K562 (cell line): ENCODE data around the gene HES3. TPM values are rescaled to one million over a fixed set of nuclear protein-coding genes. Genes with fewer than 3 reads are reported as not detected.

Source experiments
- ATAC-seq: fragments of 200-7000 bp; cut with Tn5 transposase; 3 replicates; pipeline ENCODE4 v1.9.1; 2020; ENCODE audit warnings: moderate library complexity
- BruUV-seq: library from RNA; stranded (reverse); fragments of 400-500 nt; replicated peaks from 2 replicates; lab custom pipeline; 2021; lab: Mats Ljungman, UMichigan
- CTCF ChIA-PET: fragments of 300-600 bp; formaldehyde crosslinking; extraction: SDS; loops from one replicate; lab custom pipeline; 2021; ENCODE audit warnings: low intra/inter-chr PET ratio; lab: Yijun Ruan, JAX
- POLR2A ChIA-PET: fragments of 300-600, 350-650 bp; sonication (Branson Sonifier 250); formaldehyde crosslinking; extraction: SDS; loops from one replicate; lab custom pipeline; 2021; ENCODE audit warnings: antibody characterized with exemption, inconsistent platforms; lab: Yijun Ruan, JAX
- DNase-seq, 4 experiments: peaks; one replicate each; pipeline versions ENCODE4 v3.0.0 to v3.0.0-alpha.2; 2011 to 2018; ENCODE audit warnings: low spot score in 3 of 4, mixed read lengths in 3 of 4; ENCODE audit errors: extremely low read depth in 1 of 4
- FAIRE-seq: peaks from 2 replicates; lab custom pipeline; 2011; peaks lifted over from hg19 to GRCh38; lab: Jason Lieb, UNC
- H2AFZ ChIP-seq: 2 replicates; pipeline ENCODE4 v1.6.0; 2011; ENCODE audit warnings: low read depth, low read length, control low read depth, inconsistent platforms
- H3K27ac ChIP-seq: fragments of 200-600 bp; 3 replicates; pipeline ENCODE4 v1.8.0; 2011; ENCODE audit warnings: low read depth, mild to moderate bottlenecking, control low read depth, inconsistent platforms, low read length, moderate library complexity, mixed read lengths; ENCODE audit errors: extremely low read depth
- H3K27me3 ChIP-seq, 2 experiments: fragments of 300-600 bp in 1 of 2; 2 replicates in 1 of 2; 3 replicates in 1 of 2; pipeline versions ENCODE4 v1.6.0 to v1.8.0; 2011; ENCODE audit warnings: inconsistent platforms in 2 of 2, low read length in 2 of 2, mild to moderate bottlenecking in 1 of 2, mixed read lengths in 1 of 2, moderate library complexity in 1 of 2; ENCODE audit not compliant: control insufficient read depth in 2 of 2, insufficient read depth in 2 of 2
- H3K36me3 ChIP-seq: fragments of 300-600 bp; 3 replicates; pipeline ENCODE4 v1.8.0; 2011; ENCODE audit warnings: mild to moderate bottlenecking, low read length, inconsistent platforms; ENCODE audit not compliant: control insufficient read depth, insufficient read depth
- H3K4me1 ChIP-seq, 2 experiments: fragments of 200-600 bp in 1 of 2; replicated peaks in 1 of 2; 2 replicates in 1 of 2; 3 replicates in 1 of 2; pipeline versions ENCODE4 v1.5.1 to v1.8.0; 2011; ENCODE audit warnings: inconsistent platforms in 2 of 2, low read length in 2 of 2, mild to moderate bottlenecking in 1 of 2, mixed read lengths in 1 of 2, moderate library complexity in 1 of 2; ENCODE audit not compliant: control insufficient read depth in 2 of 2, insufficient read depth in 2 of 2
- H3K4me2 ChIP-seq: 2 replicates; pipeline ENCODE4 v1.6.1; 2011; ENCODE audit warnings: low read length, control low read depth, inconsistent platforms, mixed read lengths; ENCODE audit not compliant: insufficient read depth
- H3K4me3 ChIP-seq: fragments of 200-600 bp; sonication (generic), shearing (Covaris generic); 2 replicates; pipeline ENCODE4 v1.5.1; 2016; ENCODE audit warnings: control low read depth, inconsistent platforms
- H3K79me2 ChIP-seq: fragments of 200-600 bp; 3 replicates; pipeline ENCODE4 v1.8.0; 2011; ENCODE audit warnings: low read length, inconsistent platforms; ENCODE audit not compliant: control insufficient read depth, insufficient read depth
- H3K9ac ChIP-seq, 2 experiments: 2 replicates each; pipeline versions ENCODE4 v1.6.0 to v1.6.1; 2011; ENCODE audit warnings: low read depth in 2 of 2, low read length in 2 of 2, control low read depth in 1 of 2, inconsistent platforms in 1 of 2, mild to moderate bottlenecking in 1 of 2, mixed read lengths in 1 of 2; ENCODE audit not compliant: insufficient read depth in 1 of 2
- H3K9me1 ChIP-seq: one replicate; pipeline ENCODE4 v1.6.0; 2011; ENCODE audit warnings: inconsistent platforms, mild to moderate bottlenecking, low read length, moderate library complexity; ENCODE audit not compliant: control insufficient read depth, insufficient read depth
- H3K9me3 ChIP-seq: replicated peaks from 2 replicates; pipeline ENCODE4 v1.5.1; 2011; ENCODE audit warnings: low read depth, low read length, inconsistent platforms; ENCODE audit not compliant: control insufficient read depth, insufficient read depth
- H4K20me1 ChIP-seq: replicated peaks from 2 replicates; pipeline ENCODE4 v1.6.1; 2011; ENCODE audit warnings: low read length, inconsistent platforms, mixed read lengths; ENCODE audit not compliant: control insufficient read depth, insufficient read depth
- ARID1B ChIP-seq: fragments of 450-650 bp; IDR thresholded peaks from 2 replicates; pipeline ENCODE4 v1.6.1; 2016; ENCODE audit warnings: antibody characterized with exemption, mild to moderate bottlenecking, inconsistent platforms
- BHLHE40 ChIP-seq: IDR thresholded peaks from 2 replicates; pipeline ENCODE4 v1.6.1; 2011; ENCODE audit warnings: low read length, improper control_type of control experiment
- BRF2 ChIP-seq: IDR thresholded peaks from 3 replicates; pipeline ENCODE4 v1.6.1; 2011; ENCODE audit warnings: borderline replicate concordance, mild to moderate bottlenecking; ENCODE audit not compliant: insufficient read length, insufficient read depth
- CSDE1 ChIP-seq, 2 experiments: fragments of 450-650 bp; IDR thresholded peaks; 2 replicates each; pipeline ENCODE4 v1.6.1; 2016; ENCODE audit warnings: mild to moderate bottlenecking in 1 of 2
- E2F5 ChIP-seq: sonication (generic); formaldehyde crosslinking; IDR thresholded peaks from 2 replicates; pipeline ENCODE4 v1.8.0; 2022; ENCODE audit warnings: mild to moderate bottlenecking, missing genetic modification reagents
- FOXJ3 ChIP-seq: sonication (generic); formaldehyde crosslinking; IDR thresholded peaks from 2 replicates; pipeline ENCODE4 v1.4.0; 2020; ENCODE audit warnings: mild to moderate bottlenecking, missing genetic modification reagents
- HDGF ChIP-seq: fragments of 450-650 bp; IDR thresholded peaks from 2 replicates; pipeline ENCODE4 v1.6.1; 2016
- KLF10 ChIP-seq: fragments of 250-450 bp; sonication (Bioruptor Pico); IDR thresholded peaks from 2 replicates; pipeline ENCODE4 v1.6.1; 2021; ENCODE audit warnings: matching md5 sums
- NCOA4 ChIP-seq: fragments of 450-650 bp; IDR thresholded peaks from 2 replicates; pipeline ENCODE4 v1.6.1; 2018; ENCODE audit warnings: mild to moderate bottlenecking; ENCODE audit not compliant: partially characterized antibody
- NELFE ChIP-seq: IDR thresholded peaks from 2 replicates; pipeline ENCODE4 v1.6.1; 2011; ENCODE audit warnings: mild to moderate bottlenecking; ENCODE audit not compliant: insufficient read depth, insufficient read length
- SMAD4 ChIP-seq: fragments of 250-450 bp; sonication (Bioruptor Pico); conservative IDR thresholded peaks from 2 replicates; pipeline ENCODE4 v1.8.0; 2021; ENCODE audit warnings: inconsistent platforms, mild to moderate bottlenecking, moderate library complexity
- TBL1XR1 ChIP-seq, 2 experiments: IDR thresholded peaks; 2 replicates each; pipeline ENCODE4 v1.6.1; 2012; ENCODE audit warnings: improper control_type of control experiment in 2 of 2, low read length in 2 of 2, mild to moderate bottlenecking in 1 of 2
- TRIM28 ChIP-seq: fragments of 450-650 bp; IDR thresholded peaks from 2 replicates; pipeline ENCODE4 v1.6.1; 2017
- U2AF2 ChIP-seq: fragments of 200-400 bp; formaldehyde crosslinking; optimal IDR thresholded peaks from 2 replicates; pipeline ENCODE3; 2017; ENCODE audit warnings: low read depth, mild to moderate bottlenecking, low read length
- ZEB2 ChIP-seq: fragments of 450-650 bp; IDR thresholded peaks from 2 replicates; pipeline ENCODE4 v1.6.1; 2016
- ZNF282 ChIP-seq: sonication (generic); formaldehyde crosslinking; IDR thresholded peaks from 2 replicates; pipeline ENCODE4 v1.8.1; 2023; ENCODE audit warnings: missing genetic modification reagents
- ZNF75A ChIP-seq: fragments of 450-650 bp; formaldehyde crosslinking; IDR thresholded peaks from 2 replicates; pipeline ENCODE4 v1.4.0; 2020; ENCODE audit warnings: mild to moderate bottlenecking
- WGBS: fragments of 100-300 bp; shearing (Covaris generic); methylation state at CpG from one replicate; pipeline ENCODE4 v1.1.6; 2016; ENCODE audit warnings: low coverage, mixed read lengths; ENCODE audit not compliant: insufficient coverage; ENCODE audit errors: missing lambda C conversion rate; 5-methylcytosine and 5-hydroxymethylcytosine counted together
- in situ Hi-C: fragments of 300-500 bp; cut with MboI; formaldehyde crosslinking; loops from 4 replicates; pipeline ENCODE4 v1.15.0; 2018; ENCODE audit warnings: inconsistent platforms, mixed read lengths
- intact Hi-C: fragments of 100-400 bp; cut with micrococcal nuclease; formaldehyde crosslinking; loops from 2 replicates; pipeline ENCODE4 v1.14.2; 2022
- polyA plus RNA-seq, 8 experiments: library from polyadenylated mRNA; depleted of rRNA in 4 of 8; stranded (reverse) in 5 of 8; unstranded in 3 of 8; fragments of >200 nt; fragmentation: Nextera tagmentation in 2 of 8; fragmentation: Illumina TruSeq in 1 of 8; extraction: Ambion mirVana in 2 of 8; extraction: Trizol in 1 of 8; gene quantifications; 2 replicates each; pipeline versions ENCODE4 v1.2.1 to v1.2.3, GENCODE V29; 2011 to 2014; ENCODE audit warnings: inconsistent platforms in 1 of 8, missing spikeins in 1 of 8
- total RNA-seq, 7 experiments: library from RNA; depleted of rRNA in 6 of 7; stranded (reverse); fragments of >200 nt in 6 of 7; fragmentation: Illumina TruSeq in 2 of 7; extraction: Trizol in 2 of 7; gene quantifications; 2 replicates each; pipeline versions ENCODE4 v1.2.1 to v1.2.3, GENCODE V29; 2011 to 2021; ENCODE audit warnings: low replicate concordance in 1 of 7
- TF ChIP-seq, protein P1 (sequence below): fragments of 450-650 bp; conservative IDR thresholded peaks from 2 replicates; pipeline ENCODE4 v1.6.1; 2016; ENCODE audit warnings: missing genetic modification characterization, low read depth, mild to moderate bottlenecking, control low read depth, missing compliant biosample characterization
- TF ChIP-seq, protein P2 (sequence below): fragments of 250-450 bp; sonication (Bioruptor Pico); IDR thresholded peaks from 2 replicates; pipeline ENCODE4 v1.6.1; 2021; ENCODE audit warnings: mild to moderate bottlenecking
- TF ChIP-seq, protein P3 (sequence below): sonication (generic); formaldehyde crosslinking; IDR thresholded peaks from 2 replicates; pipeline ENCODE4 v1.8.0; 2022; ENCODE audit warnings: missing genetic modification reagents, mild to moderate bottlenecking, moderate library complexity, borderline replicate concordance

HES3 gene
- total and polyA plus RNA-seq, 9 of the 15 experiments (the other 6 are each of a cell fraction or from before 2014, with no cell fraction given): not detected

- Histone ChIP-seq H2AFZ (peak overlapping the region; percentile 87), H3K4me1 (peaks cover 23 to 29% of the 10 kb centered on the region in 2 experiments; a peak in 4 of 5 replicates), H3K79me2 (peaks cover 58% of the 10 kb centered on the region), H4K20me1 (peaks cover 5% of the 10 kb centered on the region; the same call in 1 of the 2 replicates), H3K9ac (peak overlapping the region; percentile 99), H3K4me2 (peak overlapping the region; percentile 90), H3K9me1 (no peaks in the 10 kb centered on the region), H3K4me3 (peak overlapping the region; percentile 99), H3K9me3 (no peaks in the 10 kb centered on the region), H3K27me3 (no peaks in the 10 kb centered on the region), H3K36me3 (peaks cover 39% of the 10 kb centered on the region), H3K27ac (peak overlapping the region; percentile 96)
- FAIRE-seq: peak; percentile 19
- in situ Hi-C loops: no loop called here
- CTCF ChIA-PET: no interaction called here
- no TSS peak for BruUV-seq
- DNase-seq: peak in 1 of 4 experiments; percentile 44
- intact Hi-C loops: no loop called here
- POLR2A ChIA-PET: interaction anchor here (0.6 to 1.6 kb wide), 10 partner anchors 12 to 352 kb away, joined by 3 to 8 read pairs (median 3); no protein-coding TSS in a partner anchor
- 65% methylated on average over 10 of the region's 10 CpGs for WGBS
- ATAC-seq: no peak
- TF ChIP-seq, protein P1, sequence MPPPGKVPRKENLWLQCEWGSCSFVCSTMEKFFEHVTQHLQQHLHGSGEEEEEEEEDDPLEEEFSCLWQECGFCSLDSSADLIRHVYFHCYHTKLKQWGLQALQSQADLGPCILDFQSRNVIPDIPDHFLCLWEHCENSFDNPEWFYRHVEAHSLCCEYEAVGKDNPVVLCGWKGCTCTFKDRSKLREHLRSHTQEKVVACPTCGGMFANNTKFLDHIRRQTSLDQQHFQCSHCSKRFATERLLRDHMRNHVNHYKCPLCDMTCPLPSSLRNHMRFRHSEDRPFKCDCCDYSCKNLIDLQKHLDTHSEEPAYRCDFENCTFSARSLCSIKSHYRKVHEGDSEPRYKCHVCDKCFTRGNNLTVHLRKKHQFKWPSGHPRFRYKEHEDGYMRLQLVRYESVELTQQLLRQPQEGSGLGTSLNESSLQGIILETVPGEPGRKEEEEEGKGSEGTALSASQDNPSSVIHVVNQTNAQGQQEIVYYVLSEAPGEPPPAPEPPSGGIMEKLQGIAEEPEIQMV (tag): 0 out of 2 replicates have a peak, but pooled peaks have one; percentile 3
- TF ChIP-seq HDGF (peak; percentile 84; the same call in 1 of the 2 replicates), ZEB2 (no peak), NCOA4 (no peak), TRIM28 (no peak), CSDE1 (IDR thresholded peaks at IDR 0.05) (no peak), SMAD4 (no peak), ZNF282 (CRISPR knock-in tag) (no peak), NELFE (no peak), BHLHE40 (no peak), E2F5 (CRISPR knock-in tag) (no peak), BRF2 (no peak), ZNF75A (no peak), U2AF2 (no peak), ARID1B (no peak), TBL1XR1 (IDR thresholded peaks at IDR 0.05; ENCODE audit: low read length in 2 of 2) (no peak), KLF10 (CRISPR knock-in tag) (no peak), FOXJ3 (CRISPR knock-in tag) (no peak)
- TF ChIP-seq, protein P2, sequence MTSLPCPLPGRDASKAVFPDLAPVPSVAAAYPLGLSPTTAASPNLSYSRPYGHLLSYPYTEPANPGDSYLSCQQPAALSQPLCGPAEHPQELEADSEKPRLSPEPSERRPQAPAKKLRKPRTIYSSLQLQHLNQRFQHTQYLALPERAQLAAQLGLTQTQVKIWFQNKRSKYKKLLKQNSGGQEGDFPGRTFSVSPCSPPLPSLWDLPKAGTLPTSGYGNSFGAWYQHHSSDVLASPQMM (CRISPR knock-in tag): no peak
- TF ChIP-seq, protein P3, sequence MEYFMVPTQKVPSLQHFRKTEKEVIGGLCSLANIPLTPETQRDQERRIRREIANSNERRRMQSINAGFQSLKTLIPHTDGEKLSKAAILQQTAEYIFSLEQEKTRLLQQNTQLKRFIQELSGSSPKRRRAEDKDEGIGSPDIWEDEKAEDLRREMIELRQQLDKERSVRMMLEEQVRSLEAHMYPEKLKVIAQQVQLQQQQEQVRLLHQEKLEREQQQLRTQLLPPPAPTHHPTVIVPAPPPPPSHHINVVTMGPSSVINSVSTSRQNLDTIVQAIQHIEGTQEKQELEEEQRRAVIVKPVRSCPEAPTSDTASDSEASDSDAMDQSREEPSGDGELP (CRISPR knock-in tag): peak; percentile 61
Measured at GRCh38 chr1:6200188-6200809, 43.7 kb upstream of the HES3 start.
